GM23338 (cell line): ENCODE data around the gene ITGA2. TPM values are rescaled to one million over a fixed set of nuclear protein-coding genes. Genes with fewer than 3 reads are reported as not detected.

Experiments
- ATAC-seq: fragments of 200-7000 bp; cut with Tn5 transposase; 3 replicates; pipeline ENCODE4 v1.9.1; 2020
- DNase-seq: peaks from one replicate; pipeline ENCODE4 v3.0.0-alpha.2; 2015; ENCODE audit warnings: low spot score
- H2AFZ ChIP-seq: fragments of 200-600 bp; sonication (generic); 2 replicates; pipeline ENCODE4 v1.8.0; 2016; ENCODE audit warnings: antibody characterized with exemption, mild to moderate bottlenecking, moderate library complexity
- H3F3A ChIP-seq: fragments of 200-600 bp; sonication (generic); replicated peaks from 2 replicates; pipeline ENCODE4 v1.8.0; 2017; ENCODE audit warnings: antibody characterized with exemption, mixed run types, low read depth
- H3K27ac ChIP-seq: fragments of 200-600 bp; sonication (generic); 2 replicates; pipeline ENCODE4 v1.6.1; 2016; ENCODE audit warnings: low read depth
- H3K27me3 ChIP-seq: fragments of 200-600 bp; sonication (generic); 2 replicates; pipeline ENCODE4 v1.8.0; 2016; ENCODE audit warnings: mild to moderate bottlenecking, mixed run types, moderate library complexity; ENCODE audit not compliant: insufficient read depth
- H3K36me3 ChIP-seq: fragments of 200-600 bp; sonication (generic); 2 replicates; pipeline ENCODE4 v1.8.0; 2016; ENCODE audit warnings: mild to moderate bottlenecking; ENCODE audit not compliant: insufficient read depth
- H3K4me1 ChIP-seq: fragments of 200-600 bp; sonication (generic); 2 replicates; pipeline ENCODE4 v1.8.0; 2016; ENCODE audit warnings: mild to moderate bottlenecking, moderate library complexity; ENCODE audit not compliant: insufficient read depth
- H3K4me2 ChIP-seq: fragments of 200-600 bp; sonication (generic); 2 replicates; pipeline ENCODE4 v1.7.1; 2017; ENCODE audit warnings: mixed run types
- H3K4me3 ChIP-seq: fragments of 200-600 bp; sonication (generic); 2 replicates; pipeline ENCODE4 v1.6.1; 2016; ENCODE audit warnings: mixed run types
- H3K79me2 ChIP-seq: fragments of 200-600 bp; sonication (generic); replicated peaks from 2 replicates; pipeline ENCODE4 v1.8.0; 2017; ENCODE audit warnings: mild to moderate bottlenecking; ENCODE audit not compliant: insufficient read depth
- H3K9me2 ChIP-seq: fragments of 200-600 bp; sonication (generic); 2 replicates; pipeline ENCODE4 v1.8.0; 2017; ENCODE audit not compliant: insufficient read depth
- H4K20me1 ChIP-seq: fragments of 200-600 bp; sonication (generic); replicated peaks from 2 replicates; pipeline ENCODE4 v1.8.0; 2017; ENCODE audit warnings: mild to moderate bottlenecking; ENCODE audit not compliant: insufficient read depth
- H3K27ac Mint-ChIP-seq: 2 replicates; pipeline ENCODE4 v1.8.0; 2020; ENCODE audit warnings: inconsistent platforms, mild to moderate bottlenecking, moderate library complexity, mixed read lengths
- H3K27me3 Mint-ChIP-seq: 3 replicates; pipeline ENCODE4 v1.8.0; 2022; ENCODE audit warnings: low read depth, mild to moderate bottlenecking, moderate library complexity, mixed read lengths, inconsistent platforms; ENCODE audit not compliant: insufficient read depth, poor library complexity
- H3K36me3 Mint-ChIP-seq: 3 replicates; pipeline ENCODE4 v1.8.0; 2021; ENCODE audit warnings: low read depth, mild to moderate bottlenecking, inconsistent platforms, moderate library complexity, mixed read lengths
- H3K4me1 Mint-ChIP-seq: 3 replicates; pipeline ENCODE4 v1.8.0; 2020; ENCODE audit warnings: mild to moderate bottlenecking, inconsistent platforms, mixed read lengths
- H3K4me3 Mint-ChIP-seq: 3 replicates; pipeline ENCODE4 v1.8.0; 2021; ENCODE audit warnings: moderate library complexity, mild to moderate bottlenecking, inconsistent platforms, mixed read lengths
- H3K9me3 Mint-ChIP-seq: 3 replicates; pipeline ENCODE4 v1.8.0; 2020; ENCODE audit warnings: moderate library complexity, mild to moderate bottlenecking, inconsistent platforms, mixed read lengths
- CREB1 ChIP-seq: fragments of 250-450 bp; sonication (Bioruptor Pico); IDR thresholded peaks from 2 replicates; pipeline ENCODE4 v1.5.0; 2020; ENCODE audit warnings: low read depth, mild to moderate bottlenecking, moderate library complexity
- CTCF ChIP-seq, 2 experiments: fragments of 200-600 bp in 1 of 2; sonication (generic) in 1 of 2; conservative IDR thresholded peaks; 2 replicates each; pipeline versions ENCODE4 v1.5.1 to v1.6.1; 2016 to 2017; ENCODE audit warnings: antibody characterized with exemption in 2 of 2, low read depth in 2 of 2, mild to moderate bottlenecking in 2 of 2, moderate library complexity in 1 of 2
- ETS1 ChIP-seq: IDR thresholded peaks from 2 replicates; pipeline ENCODE4 v1.6.1; 2016; ENCODE audit warnings: antibody characterized with exemption
- JUNB ChIP-seq: IDR thresholded peaks from one replicate; pipeline ENCODE4 v1.6.1; 2016; ENCODE audit warnings: antibody characterized with exemption; ENCODE audit not compliant: unreplicated experiment
- NANOG ChIP-seq: IDR thresholded peaks from 2 replicates; pipeline ENCODE4 v1.6.1; 2016; ENCODE audit warnings: antibody characterized with exemption, borderline replicate concordance
- POLR2AphosphoS5 ChIP-seq: IDR thresholded peaks from 2 replicates; pipeline ENCODE4 v1.6.1; 2016; ENCODE audit warnings: antibody characterized with exemption, low read depth
- STAT1 ChIP-seq: IDR thresholded peaks from one replicate; pipeline ENCODE4 v1.6.1; 2016; ENCODE audit warnings: antibody characterized with exemption; ENCODE audit not compliant: unreplicated experiment
- ZNF114 ChIP-seq: fragments of 250-450 bp; sonication (Bioruptor Pico); IDR thresholded peaks from 2 replicates; pipeline ENCODE4 v1.5.0; 2020; ENCODE audit warnings: mild to moderate bottlenecking, moderate library complexity
- ZNF331 ChIP-seq: fragments of 250-450 bp; sonication (Bioruptor Pico); IDR thresholded peaks from 2 replicates; pipeline ENCODE4 v1.5.0; 2020; ENCODE audit warnings: low read depth, mild to moderate bottlenecking, moderate library complexity
- polyA plus RNA-seq: library from polyadenylated mRNA; unstranded; fragments of >200 nt; fragmentation: Nextera tagmentation; extraction: Ambion mirVana; gene quantifications from 2 replicates; pipeline ENCODE4 v1.2.1, GENCODE V29; 2016
- total RNA-seq: library from RNA; depleted of rRNA; stranded (reverse); fragments of >200 nt; shearing (Covaris generic); gene quantifications from 2 replicates; pipeline ENCODE4 v1.2.3, GENCODE V29; 2014
- TF ChIP-seq, protein P1 (sequence below): fragments of 250-450 bp; sonication (Bioruptor Pico); IDR thresholded peaks from 2 replicates; pipeline ENCODE4 v1.5.0; 2020; ENCODE audit warnings: mild to moderate bottlenecking, moderate library complexity

The ITGA2 gene
- total and polyA plus RNA-seq, 2 experiments from 2014 or later = 2.6 to 7.1 TPM

DNA sequence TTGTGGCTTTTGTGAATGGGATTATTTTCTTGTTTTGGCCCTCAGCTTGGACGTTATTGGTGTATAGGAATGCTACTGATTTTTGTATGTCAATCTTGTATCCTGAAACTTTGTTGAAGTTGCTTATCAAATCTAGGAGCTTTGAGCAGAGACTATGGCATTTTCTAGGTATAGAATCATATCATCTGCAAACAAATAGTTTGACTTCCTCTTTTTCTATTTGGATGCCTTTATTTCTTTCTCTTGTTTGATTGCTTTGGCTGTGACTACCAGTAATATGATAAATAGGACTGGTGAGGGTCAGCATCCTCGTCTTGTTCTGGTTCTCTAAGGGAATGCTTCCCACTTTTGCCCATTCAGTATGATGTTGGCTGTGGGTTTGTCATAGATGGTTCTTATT lies 24.7 kb downstream of the ITGA2 start:
- H3K36me3 ChIP-seq = no peaks in the 10 kb centered on the region
- H3K27ac Mint-ChIP-seq = no peak overlapping the region
- no peaks in the 10 kb centered on the region; the same call in 1 of the 3 replicates for H3K9me3 Mint-ChIP-seq
- H3K36me3 Mint-ChIP-seq = no peaks in the 10 kb centered on the region
- peaks cover 8% of the 10 kb centered on the region; the same call in 1 of the 2 replicates for H3K9me2 ChIP-seq
- H3K4me2 ChIP-seq = no peak overlapping the region
- ATAC-seq (no peak), DNase-seq (no peak)
- no peak overlapping the region for H3K4me3 Mint-ChIP-seq
- no peaks in the 10 kb centered on the region for H4K20me1 ChIP-seq
- H3K27me3 ChIP-seq = no peaks in the 10 kb centered on the region
- no peaks in the 10 kb centered on the region for H3K27me3 Mint-ChIP-seq
- no peaks in the 10 kb centered on the region for H3F3A ChIP-seq
- H3K4me1 Mint-ChIP-seq = peaks cover 5% of the 10 kb centered on the region; the same call in 2 of the 3 replicates
- no peak overlapping the region for H2AFZ ChIP-seq
- H3K4me3 ChIP-seq = no peak overlapping the region
- TF ChIP-seq ZNF331 (CRISPR knock-in tag) (no peak), ZNF114 (no peak)
- no peak overlapping the region for H3K27ac ChIP-seq
- H3K4me1 ChIP-seq = no peaks in the 10 kb centered on the region
- H3K79me2 ChIP-seq = no peaks in the 10 kb centered on the region

- ATAC-seq = no peak
- H3K36me3 ChIP-seq = no peaks in the 10 kb centered on the region
- H2AFZ ChIP-seq = no peak overlapping the region
- H4K20me1 ChIP-seq = no peaks in the 10 kb centered on the region
- no peaks in the 10 kb centered on the region for H3K27me3 ChIP-seq
- H3K27ac Mint-ChIP-seq = no peak overlapping the region
- H3K36me3 Mint-ChIP-seq = no peaks in the 10 kb centered on the region
- H3F3A ChIP-seq = no peaks in the 10 kb centered on the region
- H3K9me3 Mint-ChIP-seq = no peaks in the 10 kb centered on the region; the same call in 2 of the 3 replicates
- H3K4me1 Mint-ChIP-seq = no peaks in the 10 kb centered on the region
- H3K9me2 ChIP-seq = peaks cover 12% of the 10 kb centered on the region; the same call in 1 of the 2 replicates
- H3K4me2 ChIP-seq = no peak overlapping the region
- no peaks in the 10 kb centered on the region for H3K4me1 ChIP-seq
- no peak for DNase-seq
- no peak overlapping the region for H3K27ac ChIP-seq
- peaks cover 1% of the 10 kb centered on the region for H3K27me3 Mint-ChIP-seq
- no peak overlapping the region for H3K4me3 Mint-ChIP-seq
- H3K79me2 ChIP-seq = no peaks in the 10 kb centered on the region
- H3K4me3 ChIP-seq = no peak overlapping the region
- TF ChIP-seq ETS1 (no peak), CTCF (conservative IDR thresholded peaks at IDR 0.05; ENCODE audit: low read depth in 2 of 2) (no peak), ZNF114 (no peak), STAT1 (no peak), CREB1 (CRISPR knock-in tag) (no peak), POLR2AphosphoS5 (no peak), JUNB (no peak), NANOG (no peak)
- TF ChIP-seq, protein P1, sequence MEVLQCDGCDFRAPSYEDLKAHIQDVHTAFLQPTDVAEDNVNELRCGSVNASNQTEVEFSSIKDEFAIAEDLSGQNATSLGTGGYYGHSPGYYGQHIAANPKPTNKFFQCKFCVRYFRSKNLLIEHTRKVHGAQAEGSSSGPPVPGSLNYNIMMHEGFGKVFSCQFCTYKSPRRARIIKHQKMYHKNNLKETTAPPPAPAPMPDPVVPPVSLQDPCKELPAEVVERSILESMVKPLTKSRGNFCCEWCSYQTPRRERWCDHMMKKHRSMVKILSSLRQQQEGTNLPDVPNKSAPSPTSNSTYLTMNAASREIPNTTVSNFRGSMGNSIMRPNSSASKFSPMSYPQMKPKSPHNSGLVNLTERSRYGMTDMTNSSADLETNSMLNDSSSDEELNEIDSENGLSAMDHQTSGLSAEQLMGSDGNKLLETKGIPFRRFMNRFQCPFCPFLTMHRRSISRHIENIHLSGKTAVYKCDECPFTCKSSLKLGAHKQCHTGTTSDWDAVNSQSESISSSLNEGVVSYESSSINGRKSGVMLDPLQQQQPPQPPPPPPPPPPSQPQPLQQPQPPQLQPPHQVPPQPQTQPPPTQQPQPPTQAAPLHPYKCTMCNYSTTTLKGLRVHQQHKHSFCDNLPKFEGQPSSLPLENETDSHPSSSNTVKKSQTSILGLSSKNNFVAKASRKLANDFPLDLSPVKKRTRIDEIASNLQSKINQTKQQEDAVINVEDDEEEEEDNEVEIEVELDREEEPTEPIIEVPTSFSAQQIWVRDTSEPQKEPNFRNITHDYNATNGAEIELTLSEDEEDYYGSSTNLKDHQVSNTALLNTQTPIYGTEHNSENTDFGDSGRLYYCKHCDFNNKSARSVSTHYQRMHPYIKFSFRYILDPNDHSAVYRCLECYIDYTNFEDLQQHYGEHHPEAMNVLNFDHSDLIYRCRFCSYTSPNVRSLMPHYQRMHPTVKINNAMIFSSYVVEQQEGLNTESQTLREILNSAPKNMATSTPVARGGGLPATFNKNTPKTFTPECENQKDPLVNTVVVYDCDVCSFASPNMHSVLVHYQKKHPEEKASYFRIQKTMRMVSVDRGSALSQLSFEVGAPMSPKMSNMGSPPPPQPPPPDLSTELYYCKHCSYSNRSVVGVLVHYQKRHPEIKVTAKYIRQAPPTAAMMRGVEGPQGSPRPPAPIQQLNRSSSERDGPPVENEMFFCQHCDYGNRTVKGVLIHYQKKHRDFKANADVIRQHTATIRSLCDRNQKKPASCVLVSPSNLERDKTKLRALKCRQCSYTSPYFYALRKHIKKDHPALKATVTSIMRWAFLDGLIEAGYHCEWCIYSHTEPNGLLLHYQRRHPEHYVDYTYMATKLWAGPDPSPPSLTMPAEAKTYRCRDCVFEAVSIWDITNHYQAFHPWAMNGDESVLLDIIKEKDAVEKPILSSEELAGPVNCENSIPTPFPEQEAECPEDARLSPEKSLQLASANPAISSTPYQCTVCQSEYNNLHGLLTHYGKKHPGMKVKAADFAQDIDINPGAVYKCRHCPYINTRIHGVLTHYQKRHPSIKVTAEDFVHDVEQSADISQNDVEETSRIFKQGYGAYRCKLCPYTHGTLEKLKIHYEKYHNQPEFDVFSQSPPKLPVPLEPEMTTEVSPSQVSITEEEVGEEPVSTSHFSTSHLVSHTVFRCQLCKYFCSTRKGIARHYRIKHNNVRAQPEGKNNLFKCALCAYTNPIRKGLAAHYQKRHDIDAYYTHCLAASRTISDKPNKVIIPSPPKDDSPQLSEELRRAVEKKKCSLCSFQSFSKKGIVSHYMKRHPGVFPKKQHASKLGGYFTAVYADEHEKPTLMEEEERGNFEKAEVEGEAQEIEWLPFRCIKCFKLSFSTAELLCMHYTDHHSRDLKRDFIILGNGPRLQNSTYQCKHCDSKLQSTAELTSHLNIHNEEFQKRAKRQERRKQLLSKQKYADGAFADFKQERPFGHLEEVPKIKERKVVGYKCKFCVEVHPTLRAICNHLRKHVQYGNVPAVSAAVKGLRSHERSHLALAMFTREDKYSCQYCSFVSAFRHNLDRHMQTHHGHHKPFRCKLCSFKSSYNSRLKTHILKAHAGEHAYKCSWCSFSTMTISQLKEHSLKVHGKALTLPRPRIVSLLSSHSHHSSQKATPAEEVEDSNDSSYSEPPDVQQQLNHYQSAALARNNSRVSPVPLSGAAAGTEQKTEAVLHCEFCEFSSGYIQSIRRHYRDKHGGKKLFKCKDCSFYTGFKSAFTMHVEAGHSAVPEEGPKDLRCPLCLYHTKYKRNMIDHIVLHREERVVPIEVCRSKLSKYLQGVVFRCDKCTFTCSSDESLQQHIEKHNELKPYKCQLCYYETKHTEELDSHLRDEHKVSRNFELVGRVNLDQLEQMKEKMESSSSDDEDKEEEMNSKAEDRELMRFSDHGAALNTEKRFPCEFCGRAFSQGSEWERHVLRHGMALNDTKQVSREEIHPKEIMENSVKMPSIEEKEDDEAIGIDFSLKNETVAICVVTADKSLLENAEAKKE = no peak
Measured at GRCh38 chr5:53017383-53017782, 28.2 kb downstream of the ITGA2 start.
